ENCODE results near the gene VAMP2. TPM values are rescaled to one million over a fixed set of nuclear protein-coding genes. Genes with fewer than 3 reads are reported as not detected.

VAMP2 gene
- total RNA-seq, 1 experiment from 2014 or later, result 47.7 TPM

DNA sequence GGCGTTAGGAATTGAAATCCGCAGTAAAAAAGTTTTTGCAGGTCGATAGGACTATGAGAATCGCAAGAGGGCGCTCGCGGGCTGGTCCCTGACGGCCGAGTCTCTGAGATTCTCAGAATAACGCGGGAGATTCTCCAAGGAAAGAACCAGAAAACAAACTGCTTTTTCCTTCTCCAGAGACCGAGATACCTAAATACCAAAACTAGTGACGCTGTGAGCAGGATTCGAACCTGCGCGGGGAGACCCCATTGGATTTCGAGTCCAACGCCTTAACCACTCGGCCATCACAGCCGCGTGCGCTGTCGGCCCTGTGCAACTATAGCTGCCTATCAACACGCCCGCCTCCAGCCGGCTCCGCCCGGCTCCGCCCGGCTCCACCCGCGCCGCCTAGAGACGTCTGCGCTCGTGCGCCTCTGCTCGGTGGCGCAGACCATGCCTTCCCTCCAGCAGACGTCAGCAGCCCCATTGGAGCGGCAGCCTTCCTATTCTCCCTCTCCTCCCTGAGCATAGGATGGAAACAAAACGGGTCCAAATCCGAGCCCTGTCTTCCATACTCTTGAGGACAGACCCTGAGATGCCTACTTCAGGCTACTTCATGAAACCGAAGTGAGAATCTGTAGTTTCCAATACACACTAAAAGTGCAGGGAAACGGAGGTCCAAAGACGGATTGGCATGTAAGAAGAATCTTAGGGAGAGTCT is 23.9 kb downstream of the VAMP2 start:
- peak; percentile 99 for DNase-seq
- Histone ChIP-seq H3K4me3 (ENCODE audit: low read length) (peak overlapping the region; percentile 69), H3K36me3 (ENCODE audit: insufficient read depth, low read length) (no peaks in the 10 kb centered on the region), H2AFZ (ENCODE audit: low read length) (peak overlapping the region; percentile 94), H3K9me3 (ENCODE audit: low read length) (no peaks in the 10 kb centered on the region), H4K20me1 (ENCODE audit: insufficient read depth, low read depth, low read length) (no peaks in the 10 kb centered on the region), H3K9me2 (replicated peaks; ENCODE audit: insufficient read depth, low read length) (no peaks in the 10 kb centered on the region), H3K79me2 (ENCODE audit: low read length) (no peaks in the 10 kb centered on the region), H3K27ac (ENCODE audit: low read length) (peak overlapping the region; percentile 49; the same call in 1 of the 2 replicates), H3K4me2 (ENCODE audit: low read depth, low read length, poor library complexity, severe bottlenecking) (peak overlapping the region; percentile 85), H3K4me1 (ENCODE audit: low read length) (peaks cover 18% of the 10 kb centered on the region), H3K9ac (ENCODE audit: low read length) (peak overlapping the region; percentile 68), H3K27me3 (ENCODE audit: low read length) (no peaks in the 10 kb centered on the region)

DNA sequence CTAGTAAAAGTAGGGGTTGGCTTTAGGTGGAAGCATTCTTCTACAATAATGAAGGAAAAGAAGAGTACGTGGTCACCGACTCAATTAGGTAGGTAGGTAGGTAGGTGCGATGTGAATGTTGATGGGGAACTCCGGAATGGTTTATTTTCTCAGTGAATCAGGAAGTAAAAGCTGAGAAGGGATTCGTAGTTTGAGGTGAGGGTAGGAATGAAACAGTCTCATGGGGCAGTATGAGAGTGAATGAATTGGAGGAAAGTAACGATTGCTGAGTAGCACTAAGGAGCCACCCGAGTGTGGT is 24.4 kb downstream of the VAMP2 start:
- Histone ChIP-seq H3K9me3 (ENCODE audit: low read length) (no peaks in the 10 kb centered on the region), H3K27me3 (ENCODE audit: low read length) (no peaks in the 10 kb centered on the region), H3K9me2 (replicated peaks; ENCODE audit: insufficient read depth, low read length) (no peaks in the 10 kb centered on the region), H3K4me1 (ENCODE audit: low read length) (peaks cover 18% of the 10 kb centered on the region), H2AFZ (ENCODE audit: low read length) (peak overlapping the region; percentile 48; the same call in 1 of the 2 replicates), H3K4me3 (ENCODE audit: low read length) (peak overlapping the region; percentile 69), H3K36me3 (ENCODE audit: insufficient read depth, low read length) (no peaks in the 10 kb centered on the region), H3K79me2 (ENCODE audit: low read length) (no peaks in the 10 kb centered on the region), H4K20me1 (ENCODE audit: insufficient read depth, low read depth, low read length) (no peaks in the 10 kb centered on the region), H3K9ac (ENCODE audit: low read length) (peak overlapping the region; percentile 58), H3K4me2 (ENCODE audit: low read depth, low read length, poor library complexity, severe bottlenecking) (peak overlapping the region; percentile 85), H3K27ac (ENCODE audit: low read length) (no peak overlapping the region)
- no peak for DNase-seq

DNA sequence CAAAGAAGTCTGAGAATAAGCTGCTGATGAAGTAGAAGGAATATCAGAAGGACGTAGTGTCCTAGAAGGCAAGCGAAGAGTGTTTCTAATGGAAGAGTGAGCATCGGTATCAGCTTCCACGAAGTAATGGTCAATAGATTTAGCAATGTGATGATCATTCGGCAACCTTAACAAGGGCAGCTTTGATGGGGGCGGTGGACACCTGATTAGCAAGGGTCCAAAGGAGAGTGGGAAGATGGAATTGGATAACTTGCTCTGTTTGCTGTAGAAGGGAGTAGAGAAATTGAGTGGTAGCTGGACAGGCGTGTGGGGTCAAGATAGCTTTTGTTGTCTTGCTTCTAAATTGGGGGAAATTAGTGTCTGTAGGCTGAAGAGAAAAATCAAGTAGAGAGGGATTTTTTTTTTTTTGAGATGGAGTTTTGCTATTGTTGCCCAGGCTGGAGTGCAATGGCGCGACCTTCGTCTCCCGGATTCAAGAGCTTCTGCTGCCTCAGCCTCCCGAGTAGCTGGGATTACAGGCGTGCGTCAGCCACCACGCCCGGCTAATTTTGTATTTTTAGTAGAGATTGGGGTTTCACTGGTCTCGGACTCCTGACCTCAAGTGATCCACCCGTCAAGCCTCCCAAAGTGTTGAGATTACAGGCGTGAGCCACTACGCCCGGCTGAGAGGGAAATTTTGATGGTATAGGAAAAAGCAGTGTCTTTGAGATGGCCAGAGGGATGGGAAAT is 24.9 kb downstream of the VAMP2 start:
- Histone ChIP-seq H2AFZ (ENCODE audit: low read length) (peak overlapping the region; percentile 48; the same call in 1 of the 2 replicates), H3K36me3 (ENCODE audit: insufficient read depth, low read length) (no peaks in the 10 kb centered on the region), H3K27ac (ENCODE audit: low read length) (no peak overlapping the region)

DNA sequence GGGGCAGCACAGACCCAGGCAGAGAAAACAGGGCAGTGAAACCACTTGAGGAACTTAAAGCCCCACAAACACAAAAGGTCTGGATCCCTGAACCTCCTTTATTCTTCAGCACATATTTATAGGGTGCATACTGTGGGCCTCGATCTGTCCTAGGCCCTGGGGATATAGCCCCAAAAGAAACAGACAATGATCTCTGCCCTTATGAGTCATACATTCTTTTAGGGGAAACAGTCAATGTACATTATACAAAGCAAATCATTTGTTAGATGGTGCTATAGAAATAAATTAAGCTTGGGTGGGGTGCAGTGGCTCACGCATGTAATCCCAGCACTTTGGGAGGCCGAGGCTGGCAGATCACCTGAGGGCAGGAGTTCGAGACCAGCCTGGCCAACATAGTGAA is 28.8 kb downstream of the VAMP2 start:
- DNase-seq, result no peak
- no peak overlapping the region for H3K9ac ChIP-seq (ENCODE audit: low read length)

More for the DNA sequence above, 24.9 kb downstream of the VAMP2 start:
- no peaks in the 10 kb centered on the region for H3K27me3 ChIP-seq (ENCODE audit: low read length)
- H3K9me2 ChIP-seq (replicated peaks; ENCODE audit: insufficient read depth, low read length), result no peaks in the 10 kb centered on the region
- no peaks in the 10 kb centered on the region for H3K79me2 ChIP-seq (ENCODE audit: low read length)
- H3K9me3 ChIP-seq (ENCODE audit: low read length), result no peaks in the 10 kb centered on the region
- peaks cover 18% of the 10 kb centered on the region for H3K4me1 ChIP-seq (ENCODE audit: low read length)
- peak overlapping the region; percentile 85 for H3K4me2 ChIP-seq (ENCODE audit: low read depth, low read length, poor library complexity, severe bottlenecking)
- H4K20me1 ChIP-seq (ENCODE audit: insufficient read depth, low read depth, low read length), result no peaks in the 10 kb centered on the region
- peak overlapping the region; percentile 58 for H3K9ac ChIP-seq (ENCODE audit: low read length)
- H3K4me3 ChIP-seq (ENCODE audit: low read length), result peak overlapping the region; percentile 69
- no peak for DNase-seq

DNA sequence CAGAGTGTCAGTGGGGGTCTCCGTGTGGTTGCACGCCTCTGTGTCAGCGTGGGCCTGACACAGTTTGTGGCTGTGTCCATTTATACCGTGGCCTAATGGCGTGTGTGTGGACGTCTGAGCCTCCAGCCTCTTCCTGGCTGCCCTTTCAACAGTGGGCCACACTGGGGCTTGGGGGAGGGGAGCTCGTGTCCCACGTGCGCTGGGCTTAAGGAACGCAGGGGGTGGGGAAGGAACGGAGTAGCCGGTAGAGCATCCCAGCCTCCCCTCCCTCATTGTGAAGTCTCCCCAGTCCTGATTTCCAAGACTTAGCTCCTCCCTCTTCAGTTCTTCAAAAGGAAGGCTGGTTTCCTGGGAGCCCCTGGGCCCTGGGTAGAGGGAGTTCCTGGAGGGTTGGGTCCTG is 29.3 kb downstream of the VAMP2 start:
- Histone ChIP-seq H3K36me3 (ENCODE audit: insufficient read depth, low read length) (no peaks in the 10 kb centered on the region), H3K79me2 (ENCODE audit: low read length) (no peaks in the 10 kb centered on the region), H3K4me3 (ENCODE audit: low read length) (no peak overlapping the region), H3K4me2 (ENCODE audit: low read depth, low read length, poor library complexity, severe bottlenecking) (no peak overlapping the region), H2AFZ (ENCODE audit: low read length) (no peak overlapping the region), H3K27ac (ENCODE audit: low read length) (no peak overlapping the region), H3K9me2 (replicated peaks; ENCODE audit: insufficient read depth, low read length) (no peaks in the 10 kb centered on the region), H3K4me1 (ENCODE audit: low read length) (peaks cover 12% of the 10 kb centered on the region), H3K9ac (ENCODE audit: low read length) (no peak overlapping the region), H3K27me3 (ENCODE audit: low read length) (no peaks in the 10 kb centered on the region), H4K20me1 (ENCODE audit: insufficient read depth, low read depth, low read length) (no peaks in the 10 kb centered on the region), H3K9me3 (ENCODE audit: low read length) (no peaks in the 10 kb centered on the region)
- DNase-seq, result no peak

More for the DNA sequence above, 28.8 kb downstream of the VAMP2 start:
- no peak overlapping the region for H2AFZ ChIP-seq (ENCODE audit: low read length)
- H3K4me2 ChIP-seq (ENCODE audit: low read depth, low read length, poor library complexity, severe bottlenecking), result no peak overlapping the region
- no peaks in the 10 kb centered on the region for H3K79me2 ChIP-seq (ENCODE audit: low read length)
- no peaks in the 10 kb centered on the region for H3K27me3 ChIP-seq (ENCODE audit: low read length)
- H3K9me2 ChIP-seq (replicated peaks; ENCODE audit: insufficient read depth, low read length), result no peaks in the 10 kb centered on the region
- no peak overlapping the region for H3K4me3 ChIP-seq (ENCODE audit: low read length)
- no peaks in the 10 kb centered on the region for H4K20me1 ChIP-seq (ENCODE audit: insufficient read depth, low read depth, low read length)
- H3K4me1 ChIP-seq (ENCODE audit: low read length), result peaks cover 11% of the 10 kb centered on the region
- H3K27ac ChIP-seq (ENCODE audit: low read length), result no peak overlapping the region
- H3K9me3 ChIP-seq (ENCODE audit: low read length), result no peaks in the 10 kb centered on the region
- H3K36me3 ChIP-seq (ENCODE audit: insufficient read depth, low read length), result no peaks in the 10 kb centered on the region

DNA sequence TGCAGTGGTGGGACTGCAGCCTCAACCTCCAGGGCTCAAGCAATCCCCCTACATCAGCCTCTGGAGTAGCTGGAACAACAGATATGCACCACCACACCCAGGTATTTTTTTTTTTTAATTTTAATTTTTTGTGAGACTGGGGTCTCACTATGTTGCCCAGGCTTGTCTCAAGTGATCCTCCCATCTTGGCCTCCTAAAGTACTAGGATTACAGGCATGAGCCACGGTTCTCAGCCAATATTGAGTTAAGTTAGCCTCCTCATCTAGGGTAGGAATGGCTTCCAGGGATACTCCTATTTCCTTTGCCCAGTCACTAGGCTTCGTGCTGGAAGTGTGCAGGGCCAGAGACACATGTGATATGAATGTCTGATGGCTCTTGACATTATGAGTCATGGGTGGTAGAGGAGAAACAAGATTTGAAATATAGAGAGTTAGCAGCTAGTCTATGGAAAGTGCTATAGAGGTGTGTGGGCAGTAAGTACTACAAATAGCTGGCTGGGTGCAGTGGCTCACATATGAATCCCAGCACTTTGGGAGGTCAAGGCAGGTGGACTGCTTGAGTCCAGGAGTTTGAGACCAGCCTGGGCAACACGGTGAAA is 30.8 kb downstream of the VAMP2 start:
- Histone ChIP-seq H3K4me3 (ENCODE audit: low read length) (no peak overlapping the region), H3K27me3 (ENCODE audit: low read length) (no peaks in the 10 kb centered on the region), H3K36me3 (ENCODE audit: insufficient read depth, low read length) (no peaks in the 10 kb centered on the region), H3K79me2 (ENCODE audit: low read length) (no peaks in the 10 kb centered on the region), H3K4me2 (ENCODE audit: low read depth, low read length, poor library complexity, severe bottlenecking) (no peak overlapping the region), H3K9me2 (replicated peaks; ENCODE audit: insufficient read depth, low read length) (no peaks in the 10 kb centered on the region), H4K20me1 (ENCODE audit: insufficient read depth, low read depth, low read length) (no peaks in the 10 kb centered on the region), H3K9ac (ENCODE audit: low read length) (no peak overlapping the region), H3K4me1 (ENCODE audit: low read length) (peaks cover 9% of the 10 kb centered on the region), H3K9me3 (ENCODE audit: low read length) (no peaks in the 10 kb centered on the region), H3K27ac (ENCODE audit: low read length) (no peak overlapping the region), H2AFZ (ENCODE audit: low read length) (no peak overlapping the region)
- DNase-seq, result no peak

DNA sequence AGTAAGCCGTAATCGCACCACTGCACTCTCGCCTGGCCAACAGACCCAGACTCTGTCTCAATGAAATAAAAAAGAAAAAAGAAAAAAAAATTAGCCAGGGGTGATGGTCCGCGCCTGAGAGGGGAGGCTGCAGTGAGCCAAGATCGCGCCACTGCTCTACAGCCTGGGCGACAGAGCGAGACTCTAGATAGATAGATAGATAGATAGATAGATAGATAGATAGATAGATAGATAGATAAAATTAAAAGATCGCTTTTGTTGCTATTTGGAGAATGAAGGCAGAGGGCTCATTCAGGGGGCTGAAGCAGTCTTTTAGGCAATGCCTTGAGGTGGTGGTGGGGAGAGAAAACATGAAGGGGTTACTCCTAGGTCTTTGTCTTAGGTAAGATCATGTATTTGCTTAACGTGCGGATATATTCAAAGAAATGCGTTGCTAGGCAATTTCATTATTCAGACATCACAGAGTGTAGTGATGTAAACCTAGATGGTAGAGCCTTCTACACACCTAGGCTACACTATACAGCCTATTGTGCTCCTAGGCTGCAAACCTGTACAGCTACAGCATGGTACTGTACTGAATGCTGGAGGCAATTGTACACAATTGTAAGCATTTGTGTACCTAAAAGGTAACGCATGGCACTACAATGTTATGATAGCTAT is 34.5 kb downstream of the VAMP2 start:
- Histone ChIP-seq H3K79me2 (ENCODE audit: low read length) (no peaks in the 10 kb centered on the region), H2AFZ (ENCODE audit: low read length) (no peak overlapping the region), H3K4me1 (ENCODE audit: low read length) (peaks cover 41% of the 10 kb centered on the region), H3K27me3 (ENCODE audit: low read length) (no peaks in the 10 kb centered on the region), H3K9me2 (replicated peaks; ENCODE audit: insufficient read depth, low read length) (no peaks in the 10 kb centered on the region), H3K36me3 (ENCODE audit: insufficient read depth, low read length) (no peaks in the 10 kb centered on the region), H3K27ac (ENCODE audit: low read length) (no peak overlapping the region), H3K9ac (ENCODE audit: low read length) (no peak overlapping the region), H3K4me2 (ENCODE audit: low read depth, low read length, poor library complexity, severe bottlenecking) (no peak overlapping the region), H4K20me1 (ENCODE audit: insufficient read depth, low read depth, low read length) (no peaks in the 10 kb centered on the region), H3K9me3 (ENCODE audit: low read length) (no peaks in the 10 kb centered on the region), H3K4me3 (ENCODE audit: low read length) (no peak overlapping the region)
- DNase-seq, result peak; percentile 52
